HG03460 (cell line): ENCODE data around the gene OPN4.

Experiments
- ATAC-seq: cut with Tn5 transposase; IDR thresholded peaks from one replicate; pipeline ENCODE4 v1.9.1; 2021; ENCODE audit not compliant: unreplicated experiment

The OPN4 gene

DNA sequence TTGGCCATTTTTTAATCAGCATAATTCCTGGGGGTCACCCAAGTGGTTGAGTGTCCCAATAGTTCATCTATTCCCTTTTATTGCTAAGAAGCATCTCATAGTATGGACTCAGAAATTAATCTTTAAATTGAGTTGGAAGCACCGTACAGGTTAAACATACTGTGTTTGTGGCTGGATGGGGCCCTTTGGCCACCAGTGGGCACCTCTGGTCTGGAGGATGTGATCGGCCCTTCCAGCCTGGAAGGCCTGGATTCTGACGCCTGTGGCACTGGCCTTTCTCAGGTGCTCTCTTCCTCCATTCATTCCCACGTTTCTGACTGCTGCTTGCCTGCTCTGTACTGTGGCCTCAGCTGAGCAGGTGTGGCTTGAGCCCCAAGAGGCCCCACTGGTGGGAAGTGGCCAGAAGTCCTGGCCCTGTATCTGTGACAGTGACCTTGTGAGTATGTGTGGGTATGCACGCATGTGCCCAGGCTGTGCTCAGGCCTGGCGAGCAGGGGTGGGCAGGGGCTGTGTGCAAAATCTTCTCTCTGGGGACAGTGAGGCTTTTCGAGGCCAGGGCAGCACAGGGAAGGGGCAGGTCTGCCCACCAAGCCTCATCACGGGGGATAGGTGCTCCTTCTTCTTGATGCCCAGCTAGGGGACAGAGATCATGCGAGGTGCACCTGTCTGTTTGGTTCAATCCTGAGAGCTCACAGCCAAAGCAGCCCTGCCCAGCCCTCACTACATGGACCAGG is 44.0 kb downstream of the OPN4 start:
- ATAC-seq: no peak

GRCh38 chr10:86699125-86699524 is 44.8 kb downstream of the OPN4 start:
- ATAC-seq: no peak

DNA sequence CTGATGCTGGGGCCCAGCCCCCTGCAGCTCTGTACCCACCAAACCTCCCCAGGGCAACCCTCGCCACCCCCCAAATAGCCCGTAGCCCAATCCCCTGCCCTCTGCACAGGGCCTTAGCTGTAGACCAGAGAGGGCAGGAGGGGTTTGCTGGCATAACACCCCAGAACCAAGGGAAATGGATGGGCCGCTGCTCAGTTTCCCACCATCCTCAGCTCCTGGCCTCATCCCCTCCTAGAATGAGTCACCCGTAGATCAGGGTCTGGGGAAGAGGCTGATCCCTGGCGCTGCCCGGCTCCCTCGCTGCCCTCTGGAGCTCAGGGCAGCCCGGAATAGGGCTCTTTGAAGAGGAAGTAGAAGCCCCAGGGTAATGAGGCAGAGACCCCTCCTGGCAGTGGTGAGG is 45.2 kb downstream of the OPN4 start:
- ATAC-seq: no peak

- ATAC-seq: no peak
Observed at GRCh38 chr10:86699991-86700840, 45.9 kb downstream of the OPN4 start.

- no peak for ATAC-seq
Observed at GRCh38 chr10:86700851-86701617, 46.7 kb downstream of the OPN4 start.

DNA sequence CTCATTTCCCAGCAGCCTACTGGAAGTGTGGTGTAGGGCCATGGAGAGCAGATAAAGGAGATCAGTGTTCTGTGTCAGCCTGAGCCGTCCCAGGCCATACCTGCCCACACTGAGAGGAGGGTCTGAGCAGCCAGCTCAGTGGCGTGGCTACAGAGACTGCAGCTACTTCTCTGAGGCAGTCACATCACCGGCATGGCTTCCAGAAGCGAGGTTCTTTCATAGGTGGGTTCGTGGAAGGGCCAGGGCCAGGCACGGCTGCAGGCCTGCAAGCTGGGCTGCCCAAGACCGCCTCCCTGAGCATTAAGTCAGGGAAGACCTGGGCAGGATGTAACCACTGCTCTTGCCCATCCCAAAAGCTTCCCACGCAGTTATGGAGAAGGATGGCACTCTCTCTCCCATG is 48.8 kb downstream of the OPN4 start:
- no peak for ATAC-seq

- ATAC-seq: no peak
Observed at GRCh38 chr10:86705139-86705538, 50.8 kb downstream of the OPN4 start.

DNA sequence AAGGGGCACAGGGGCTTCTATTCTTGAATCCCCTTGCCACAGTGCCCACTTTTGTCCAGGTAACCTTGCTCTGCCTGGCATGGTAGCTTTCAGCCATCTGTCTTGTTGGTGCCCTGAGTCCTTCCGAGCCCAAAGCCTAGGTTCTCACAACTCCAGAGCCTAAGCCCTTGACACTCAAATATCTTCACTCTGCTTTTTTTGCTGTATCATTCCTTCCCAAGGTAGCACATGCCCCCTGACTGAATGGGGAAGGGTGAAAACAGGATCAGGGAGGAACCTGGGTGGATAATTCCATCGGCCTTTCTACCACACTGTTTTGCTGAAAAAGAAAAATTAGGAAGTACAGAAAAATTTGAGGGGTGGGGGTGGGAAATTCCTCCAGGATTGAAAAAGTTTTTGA is 51.6 kb downstream of the OPN4 start:
- ATAC-seq: no peak

DNA sequence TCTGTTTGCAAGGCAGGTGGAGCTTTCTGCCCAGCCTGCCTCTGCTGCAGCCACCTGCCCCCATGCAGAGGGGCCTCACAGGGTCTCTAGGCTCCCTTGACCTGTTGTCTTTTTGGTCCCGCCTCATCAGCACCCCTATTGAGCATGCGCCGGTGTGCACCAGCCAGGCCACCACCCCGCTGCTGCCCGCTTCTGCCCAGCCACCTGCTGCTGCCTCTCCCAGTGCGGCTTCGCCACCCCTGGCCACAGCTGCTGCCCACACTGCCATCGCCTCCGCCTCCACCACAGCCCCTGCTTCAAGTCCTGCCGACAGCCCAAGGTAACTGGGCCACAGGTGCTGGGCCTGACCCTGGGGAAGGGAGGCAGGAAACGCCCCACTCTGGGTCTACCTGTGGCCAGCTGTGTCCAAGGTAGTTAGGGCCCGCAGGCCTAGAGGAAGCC is 52.1 kb downstream of the OPN4 start:
- no peak for ATAC-seq

DNA sequence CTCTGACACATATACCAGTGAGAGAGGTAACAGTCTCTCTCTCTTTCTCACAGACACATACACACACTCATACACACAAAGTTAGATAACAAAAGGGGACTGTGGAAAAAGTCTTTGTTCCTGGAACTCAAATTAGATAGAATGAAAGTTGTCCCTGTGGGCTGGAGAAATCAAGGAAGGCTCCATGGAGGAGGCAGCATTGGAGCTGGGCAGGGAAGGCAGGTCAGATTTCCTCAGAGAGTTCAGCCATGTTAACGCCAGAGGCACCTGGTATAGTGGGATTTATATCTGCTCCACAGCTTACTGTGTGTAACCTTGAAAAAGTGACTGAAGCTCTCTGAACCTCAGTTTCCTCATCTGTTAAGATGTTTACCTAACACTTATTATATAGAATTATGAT is 52.6 kb downstream of the OPN4 start:
- ATAC-seq: no peak

DNA sequence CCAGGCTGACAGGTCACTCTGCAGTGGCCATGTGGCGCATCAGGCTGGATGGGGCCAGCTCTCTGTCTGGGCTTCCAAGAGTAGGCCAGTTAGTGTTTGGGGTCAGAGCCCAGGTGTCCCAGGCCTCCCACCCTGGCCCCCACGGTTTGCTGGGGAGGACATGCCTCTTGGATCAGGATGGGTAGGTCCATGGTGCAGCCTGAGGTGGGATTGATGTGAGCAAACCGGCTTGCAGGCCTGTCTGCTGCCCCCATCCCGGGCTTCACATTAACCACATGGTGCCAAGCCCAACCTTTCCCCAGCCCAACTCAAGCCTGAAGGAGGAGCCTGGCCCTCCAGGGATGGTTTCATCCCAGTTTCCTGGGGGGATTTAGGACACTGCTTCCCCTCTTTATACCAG is 53.2 kb downstream of the OPN4 start:
- no peak for ATAC-seq

GRCh38 chr10:86708068-86708782 is 53.9 kb downstream of the OPN4 start:
- ATAC-seq: no peak

GRCh38 chr10:86708783-86709380 is 54.5 kb downstream of the OPN4 start:
- ATAC-seq: no peak

DNA sequence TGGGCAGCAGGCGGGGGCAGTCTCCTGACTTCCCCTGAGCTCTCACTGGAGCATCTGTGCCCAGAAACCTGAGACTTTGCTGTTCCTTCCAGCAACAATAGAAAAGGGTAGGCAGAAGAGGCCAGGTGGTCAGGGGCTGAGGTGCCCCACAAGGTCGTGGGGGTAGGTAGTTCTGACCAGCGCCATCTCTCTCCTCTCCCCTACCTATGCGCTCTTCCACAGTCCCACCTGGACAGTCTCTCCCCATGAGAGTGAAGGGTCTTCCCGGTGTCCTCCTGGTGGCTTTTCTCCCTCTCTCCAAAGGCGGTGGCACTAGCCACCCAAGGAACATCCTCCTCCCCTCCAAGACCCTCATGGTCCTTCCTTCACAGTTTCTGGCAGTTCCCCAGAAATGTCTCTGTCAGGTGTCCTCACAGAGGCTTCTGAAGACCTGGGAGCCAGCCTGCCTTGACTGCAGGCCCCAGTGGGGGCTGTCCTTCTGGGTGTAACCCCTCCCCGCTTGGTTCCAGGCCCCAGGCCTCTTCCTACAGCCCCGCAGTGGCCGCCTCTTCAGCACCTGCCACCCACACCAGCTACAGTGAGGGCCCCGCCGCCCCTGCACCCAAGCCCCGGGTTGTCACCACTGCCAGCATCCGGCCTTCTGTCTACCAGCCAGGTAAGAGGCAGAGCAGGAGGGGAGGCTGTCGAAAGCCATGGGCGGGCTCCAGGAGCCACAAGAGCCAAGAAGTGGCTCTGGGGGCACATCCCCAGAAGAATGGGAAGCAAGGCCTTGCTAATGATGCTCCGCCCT is 55.2 kb downstream of the OPN4 start:
- ATAC-seq: no peak

GRCh38 chr10:86710987-86711512 is 56.7 kb downstream of the OPN4 start:
- peak; percentile 90 for ATAC-seq

GRCh38 chr10:86711513-86712316 is 57.4 kb downstream of the OPN4 start:
- ATAC-seq: peak; percentile 34

DNA sequence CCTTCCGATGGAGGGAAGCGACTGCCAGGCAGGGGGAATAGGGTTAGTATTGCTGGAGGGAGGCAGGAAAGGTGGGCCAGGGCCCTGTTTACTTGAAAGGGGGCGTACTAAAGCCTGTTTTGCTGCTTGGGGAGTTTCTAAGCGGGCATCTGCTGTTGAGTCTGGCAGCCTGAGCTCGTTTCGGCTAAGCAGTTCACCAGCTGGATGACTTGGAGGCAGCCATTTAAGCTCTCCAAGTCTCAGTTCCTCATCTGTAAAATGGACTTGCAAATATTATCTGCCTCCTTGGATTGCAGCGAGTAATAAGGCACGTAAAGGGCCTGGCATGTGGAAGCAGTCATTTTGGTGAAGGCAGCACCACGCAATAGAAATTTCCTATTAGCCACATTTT is 58.0 kb downstream of the OPN4 start:
- ATAC-seq: peak; percentile 10

DNA sequence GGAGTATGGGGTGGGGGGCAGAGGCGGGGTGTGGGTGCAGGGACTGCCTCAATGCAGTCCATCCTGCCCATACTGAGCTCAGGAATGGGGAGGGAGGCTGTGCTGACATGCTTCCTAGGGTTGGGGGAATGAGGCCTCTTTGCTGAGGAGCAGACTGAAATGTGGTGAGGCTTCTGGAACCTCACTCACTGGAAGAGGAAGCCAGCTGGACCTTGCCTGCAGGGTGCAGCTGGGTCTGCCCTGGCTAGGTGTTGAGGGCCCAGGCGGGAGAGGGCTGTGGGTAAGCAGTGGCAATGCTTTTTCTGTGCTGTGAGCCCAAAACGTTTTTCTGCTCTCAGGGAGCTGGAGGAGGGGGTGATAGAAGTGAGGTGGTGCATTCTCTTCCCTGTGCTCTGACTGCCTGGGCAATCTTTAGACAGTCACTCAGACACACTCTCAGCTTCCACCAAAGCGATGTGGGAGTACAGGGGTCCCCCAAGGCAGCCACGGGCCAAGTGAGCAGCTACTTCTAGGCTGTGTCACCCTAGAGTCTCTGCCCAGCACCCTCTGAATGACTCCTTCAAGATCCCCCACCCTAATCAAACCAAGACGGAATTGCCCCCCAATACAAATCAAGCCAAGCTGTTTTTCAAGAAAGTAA is 60.9 kb downstream of the OPN4 start:
- no peak for ATAC-seq
